HG03175 (cell line): ENCODE results near the gene UBL5.

Source experiments
- ATAC-seq: cut with Tn5 transposase; IDR thresholded peaks from one replicate; pipeline ENCODE4 v1.9.1; 2021; ENCODE audit warnings: mild to moderate bottlenecking, moderate library complexity; ENCODE audit not compliant: unreplicated experiment

Gene UBL5

DNA sequence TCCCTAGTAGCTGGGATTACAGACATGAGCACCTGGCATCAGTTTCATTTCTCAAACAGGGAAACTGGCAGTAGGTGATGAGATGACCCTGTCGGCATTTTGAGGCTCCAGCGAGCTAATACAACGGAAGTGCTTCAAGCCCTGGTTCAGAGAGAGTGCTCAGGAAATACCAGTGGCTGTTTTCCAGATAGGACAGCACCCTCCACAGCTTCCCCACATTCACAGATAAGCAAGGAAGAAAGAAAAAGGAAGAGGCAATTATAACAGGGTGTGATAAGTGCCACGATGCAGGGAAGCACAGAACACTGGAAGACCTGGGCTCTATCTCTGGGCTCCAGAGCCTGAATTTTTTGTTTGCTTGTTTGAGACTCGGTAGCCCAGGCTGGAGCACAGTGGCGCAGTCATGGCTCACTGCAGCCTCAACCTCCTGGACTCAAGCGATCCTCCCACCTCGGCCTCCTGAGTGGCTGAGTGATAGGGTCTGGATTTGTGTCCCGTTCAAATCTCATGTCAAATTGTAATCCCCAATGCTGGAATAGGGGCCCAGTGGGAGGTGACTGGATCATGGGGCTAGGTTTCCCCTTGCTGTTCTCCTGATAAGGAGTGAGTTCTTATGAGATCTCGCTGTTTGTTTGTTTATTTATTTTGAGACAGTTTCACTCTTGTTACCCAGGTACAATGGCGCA lies 50.9 kb downstream of the UBL5 start:
- ATAC-seq = no peak
